GM12892 (cell line): ENCODE data around the gene ARHGEF16.

Experiments
- DNase-seq: peaks from one replicate; pipeline ENCODE4 v3.0.0; 2011; ENCODE audit not compliant: insufficient read length
- FAIRE-seq: peaks from 2 replicates; lab custom pipeline; 2011; peaks lifted over from hg19 to GRCh38; lab: Jason Lieb, UNC
- POLR2A ChIP-seq: IDR thresholded peaks from 2 replicates; pipeline ENCODE4 v1.6.1; 2011; ENCODE audit warnings: low read depth, low read length, control low read depth
- POLR2AphosphoS5 ChIP-seq: IDR thresholded peaks from 2 replicates; pipeline ENCODE4 v1.6.1; 2011; ENCODE audit warnings: low read depth, low read length, control low read depth
- TAF1 ChIP-seq: IDR thresholded peaks from 2 replicates; pipeline ENCODE4 v1.6.1; 2011; ENCODE audit warnings: low read depth, mild to moderate bottlenecking, control low read depth, low read length, borderline replicate concordance

ARHGEF16 gene

DNA sequence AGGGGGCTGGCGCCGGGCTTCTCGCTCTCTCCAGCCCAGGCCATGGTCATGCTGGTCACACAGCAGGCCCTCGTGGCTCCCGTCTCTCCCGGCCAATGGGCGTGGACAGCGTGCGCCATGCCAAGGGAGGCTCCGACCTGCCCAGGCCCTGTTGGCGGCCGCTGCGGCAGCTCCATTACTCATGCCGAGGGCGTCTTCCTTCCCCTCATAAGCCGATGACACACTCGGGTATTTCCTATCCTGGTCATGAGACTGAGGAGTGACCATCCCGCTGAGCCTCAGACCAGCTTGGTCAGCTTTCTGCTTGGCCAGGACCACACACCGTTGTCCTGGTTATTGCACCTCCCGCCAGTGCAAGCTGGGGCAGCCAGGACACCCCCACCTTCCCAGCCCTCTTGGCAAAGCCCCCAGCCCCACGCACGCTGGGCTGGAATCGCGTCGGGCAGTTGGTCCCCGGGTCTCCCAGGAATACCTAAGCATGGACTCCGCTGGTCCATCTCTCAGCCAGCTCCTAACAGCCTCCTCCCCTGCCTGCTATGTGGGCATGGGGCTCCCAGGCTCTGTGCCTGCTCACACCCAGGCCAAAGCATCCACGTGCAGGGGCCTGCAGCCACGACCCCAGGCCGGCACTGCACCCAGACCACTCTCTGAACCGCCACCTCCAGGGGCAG, 49.8 kb downstream of the ARHGEF16 start:
- no peak for TF ChIP-seq POLR2A
- TF ChIP-seq POLR2AphosphoS5: no peak
- TF ChIP-seq TAF1: no peak
- no peak for FAIRE-seq
- no peak for DNase-seq

DNA sequence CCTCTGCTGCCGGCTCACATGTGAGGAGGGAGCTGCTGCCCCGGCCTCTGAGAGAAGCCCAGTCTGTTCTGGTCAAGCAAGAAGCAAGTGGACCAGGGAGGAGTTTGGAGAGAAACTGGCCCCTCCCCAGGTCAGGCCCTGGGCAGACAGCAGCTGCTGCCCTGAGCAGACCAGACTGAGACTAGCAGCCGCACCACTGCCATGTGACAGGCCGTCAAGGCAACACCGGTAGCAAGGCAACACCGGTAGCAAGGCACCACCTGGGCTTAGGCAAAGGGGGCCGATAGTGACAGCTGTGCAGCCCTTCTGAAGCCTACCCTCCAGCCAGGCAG, 50.3 kb downstream of the ARHGEF16 start:
- FAIRE-seq (no peak), DNase-seq (no peak)
- no peak for TF ChIP-seq POLR2A
- TF ChIP-seq POLR2AphosphoS5: no peak
- TF ChIP-seq TAF1: no peak

DNA sequence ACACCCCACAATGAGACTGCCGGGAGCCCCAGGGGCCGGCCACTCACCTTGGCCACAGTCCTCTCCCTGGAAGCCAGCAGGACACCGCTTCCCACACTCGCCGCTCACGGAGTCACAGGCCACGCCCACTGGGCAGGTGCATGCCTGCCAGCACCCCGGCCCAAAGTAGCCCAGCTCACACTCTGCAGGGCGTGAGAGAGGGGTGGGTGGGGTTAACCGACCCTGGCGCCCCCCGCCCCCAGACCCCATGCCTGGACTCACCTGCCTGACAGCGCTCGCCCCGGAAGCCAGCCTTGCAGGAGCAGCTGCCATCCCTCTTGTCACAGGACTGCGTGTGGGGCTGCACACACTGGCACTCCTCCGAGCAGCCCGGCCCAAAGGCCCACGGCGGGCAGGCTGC, 50.7 kb downstream of the ARHGEF16 start:
- FAIRE-seq: no peak
- no peak for TF ChIP-seq POLR2AphosphoS5
- no peak for TF ChIP-seq TAF1
- no peak for TF ChIP-seq POLR2A
- DNase-seq: no peak

DNA sequence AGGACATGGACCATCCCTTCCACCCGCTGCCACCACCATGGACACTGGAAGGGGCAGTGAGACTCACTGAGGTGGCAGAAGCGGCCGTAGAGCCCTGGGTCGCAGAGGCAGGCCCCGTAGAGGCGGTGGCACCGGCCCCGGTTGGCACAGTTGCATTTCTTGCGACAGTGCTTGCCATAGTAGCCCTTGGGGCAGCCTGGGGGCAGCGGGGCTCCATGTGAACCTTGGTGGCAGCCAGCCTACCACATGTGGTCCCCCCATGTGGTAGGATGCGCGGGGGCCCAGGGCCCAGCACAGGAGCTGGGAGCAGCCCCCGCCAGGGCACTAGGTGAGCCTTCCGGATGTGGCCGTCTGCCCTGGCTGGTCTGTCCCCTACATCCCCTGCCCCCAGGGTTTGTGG, 51.6 kb downstream of the ARHGEF16 start:
- FAIRE-seq (no peak), DNase-seq (no peak)
- no peak for TF ChIP-seq TAF1
- TF ChIP-seq POLR2AphosphoS5: no peak
- TF ChIP-seq POLR2A: no peak

DNA sequence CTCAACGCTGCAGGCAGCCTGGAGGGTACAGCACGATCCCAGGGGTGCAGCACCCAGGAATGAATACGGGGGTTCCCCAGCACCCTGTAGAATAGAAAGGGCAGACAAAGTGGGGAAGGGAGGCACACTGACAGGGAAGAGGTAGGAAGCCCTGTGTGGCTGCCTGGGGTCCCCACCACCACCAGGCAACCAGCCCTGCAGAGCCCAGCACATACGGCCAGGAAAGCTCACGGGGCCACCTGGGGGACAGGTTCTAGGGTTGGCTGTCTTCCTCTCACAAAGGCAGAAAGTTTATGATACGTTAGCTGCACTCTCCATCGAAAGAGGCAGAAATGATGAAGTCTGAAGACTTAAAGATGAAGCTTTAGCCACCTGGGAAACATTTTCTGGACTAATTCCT, 52.5 kb downstream of the ARHGEF16 start:
- TF ChIP-seq TAF1 (no peak), POLR2A (no peak), POLR2AphosphoS5 (no peak)
- DNase-seq: no peak
- FAIRE-seq: no peak

DNA sequence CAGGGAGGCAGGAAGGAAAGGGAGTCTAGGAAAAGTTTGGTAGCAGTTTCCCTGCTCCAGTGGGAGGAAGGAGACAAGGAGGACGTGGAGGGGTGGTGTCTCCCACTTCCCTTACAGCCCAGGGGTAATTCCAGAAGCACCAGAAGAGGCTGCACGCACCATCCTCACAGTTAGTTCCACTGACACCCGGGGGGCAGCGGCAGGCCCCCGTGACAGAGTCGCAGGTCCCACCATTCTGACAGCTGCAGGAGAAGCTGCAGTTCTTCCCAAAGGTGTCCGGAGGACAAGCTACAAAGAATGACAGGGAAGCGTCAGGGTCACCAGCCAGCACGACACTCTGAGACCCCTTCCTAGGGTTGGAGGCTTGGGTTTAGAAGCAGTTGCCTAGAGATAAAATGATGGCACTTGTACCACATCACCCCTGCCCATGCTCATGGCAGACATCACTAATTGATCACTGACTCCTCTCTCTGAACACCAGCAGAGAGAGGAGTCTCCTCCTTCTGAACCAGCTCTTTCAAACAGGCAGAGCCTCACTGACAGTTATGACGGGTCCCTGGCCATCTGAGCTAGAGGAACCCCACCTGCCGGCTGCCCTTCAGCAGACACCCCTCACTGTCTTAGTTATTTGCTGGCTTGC, 53.3 kb downstream of the ARHGEF16 start:
- DNase-seq (no peak), FAIRE-seq (no peak)
- TF ChIP-seq TAF1: no peak
- TF ChIP-seq POLR2AphosphoS5: no peak
- TF ChIP-seq POLR2A: no peak

DNA sequence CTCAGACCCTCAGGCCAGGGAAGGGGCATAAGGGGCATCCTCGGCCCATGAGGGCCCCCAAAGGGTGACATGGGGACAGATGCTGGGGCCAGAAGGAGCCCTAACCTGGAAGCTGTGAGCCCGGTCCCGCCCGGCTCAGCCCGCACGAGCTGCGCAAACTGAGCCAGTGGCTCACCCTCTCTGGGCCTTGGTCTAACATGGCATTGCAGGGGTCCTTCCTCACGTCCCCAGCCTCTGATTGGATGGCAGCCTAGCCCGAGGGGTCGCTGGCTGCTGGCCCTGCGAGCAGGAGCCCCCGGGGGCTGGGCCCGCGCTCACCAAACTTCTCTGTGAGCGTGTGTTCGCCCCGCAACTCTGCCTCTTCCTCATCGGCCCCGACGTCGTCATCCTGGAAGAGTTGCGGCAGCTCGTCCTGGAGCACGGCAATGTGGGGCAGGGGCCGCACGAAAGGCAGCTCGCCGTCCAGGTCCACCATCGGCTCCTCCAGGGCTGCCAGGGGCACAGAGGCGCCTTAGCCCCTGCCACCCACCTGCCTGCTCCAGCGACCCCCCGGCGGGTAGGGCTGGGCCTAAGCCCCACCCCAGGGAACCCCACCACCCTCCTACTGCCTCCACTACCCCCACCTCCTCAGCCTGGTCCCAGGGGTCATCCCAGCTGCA, 54.4 kb downstream of the ARHGEF16 start:
- FAIRE-seq (no peak), DNase-seq (no peak)
- TF ChIP-seq POLR2AphosphoS5 (no peak), POLR2A (no peak), TAF1 (no peak)

DNA sequence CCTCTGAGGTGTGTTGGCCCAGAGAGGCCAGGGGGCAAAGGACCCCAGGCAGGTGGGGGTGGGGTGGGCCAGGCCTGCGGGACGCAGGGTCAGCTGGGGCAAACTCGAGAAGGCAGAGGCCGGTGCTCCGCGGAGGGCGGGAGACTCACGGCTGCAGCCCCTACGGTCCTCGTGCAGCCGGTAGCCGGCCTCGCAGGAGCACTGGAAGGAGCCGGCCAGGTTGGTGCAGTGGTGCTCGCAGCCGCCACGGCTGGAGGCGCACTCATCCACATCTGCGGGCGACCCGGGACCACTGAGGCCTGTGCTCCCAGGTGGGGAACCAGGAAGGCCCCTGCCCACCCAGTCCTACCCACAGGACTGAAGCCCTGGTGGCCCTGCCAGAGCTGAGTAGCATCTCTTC, 55.3 kb downstream of the ARHGEF16 start:
- DNase-seq (no peak), FAIRE-seq (no peak)
- TF ChIP-seq TAF1: no peak
- no peak for TF ChIP-seq POLR2AphosphoS5
- no peak for TF ChIP-seq POLR2A

DNA sequence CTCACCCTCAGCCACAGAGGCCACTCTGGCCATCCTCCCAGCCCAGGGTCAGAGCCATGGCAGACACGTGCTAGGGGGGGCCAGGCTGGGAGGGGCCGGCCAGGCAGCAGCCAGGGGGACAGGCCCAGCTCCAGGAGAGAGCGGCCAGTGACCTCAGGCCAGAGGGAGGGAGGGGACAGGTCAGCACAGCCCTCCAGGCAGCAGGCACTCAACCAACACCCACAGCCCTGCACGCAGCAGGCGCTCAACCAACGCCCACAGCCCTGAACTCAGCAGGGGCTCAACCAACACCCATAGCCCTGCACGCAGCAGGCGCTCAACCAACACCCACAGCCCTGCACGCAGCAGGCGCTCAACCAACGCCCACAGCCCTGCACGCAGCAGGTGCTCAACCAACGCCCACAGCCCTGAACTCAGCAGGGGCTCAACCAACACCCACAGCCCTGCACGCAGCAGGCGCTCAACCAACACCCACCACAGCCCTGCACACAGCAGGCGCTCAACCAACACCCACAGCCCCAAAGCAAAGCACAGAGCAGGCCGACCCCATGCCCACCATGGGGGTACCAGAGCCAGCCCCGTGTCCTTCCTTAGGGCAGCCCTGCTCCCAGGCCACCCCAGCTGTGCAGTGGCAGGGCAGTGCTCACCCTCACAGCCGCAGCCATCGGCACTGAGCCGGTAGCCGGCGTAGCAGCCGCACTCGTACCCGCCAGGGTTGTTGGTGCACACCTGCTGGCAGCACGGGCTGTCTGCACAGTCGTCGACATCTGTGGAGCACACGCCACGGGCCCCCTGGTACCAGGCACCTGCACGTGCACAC, 55.9 kb downstream of the ARHGEF16 start:
- TF ChIP-seq POLR2A: no peak
- no peak for TF ChIP-seq TAF1
- TF ChIP-seq POLR2AphosphoS5: no peak
- FAIRE-seq (no peak), DNase-seq (no peak)

DNA sequence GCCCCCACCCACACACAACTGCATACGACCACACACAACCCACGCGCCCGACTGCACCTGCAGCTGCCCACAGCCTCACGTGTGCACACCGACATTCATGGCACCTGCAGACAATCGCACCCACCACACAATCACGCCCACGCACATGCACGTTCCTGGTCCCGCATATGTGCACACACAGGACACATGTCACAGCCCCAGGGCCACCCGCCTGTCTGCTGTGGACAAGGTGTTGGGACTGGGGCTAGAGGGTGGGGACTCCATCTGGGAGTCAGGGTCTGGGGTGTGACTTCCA, 56.4 kb downstream of the ARHGEF16 start:
- TF ChIP-seq POLR2A: no peak
- TF ChIP-seq TAF1: no peak
- no peak for TF ChIP-seq POLR2AphosphoS5
- FAIRE-seq (no peak), DNase-seq (no peak)

DNA sequence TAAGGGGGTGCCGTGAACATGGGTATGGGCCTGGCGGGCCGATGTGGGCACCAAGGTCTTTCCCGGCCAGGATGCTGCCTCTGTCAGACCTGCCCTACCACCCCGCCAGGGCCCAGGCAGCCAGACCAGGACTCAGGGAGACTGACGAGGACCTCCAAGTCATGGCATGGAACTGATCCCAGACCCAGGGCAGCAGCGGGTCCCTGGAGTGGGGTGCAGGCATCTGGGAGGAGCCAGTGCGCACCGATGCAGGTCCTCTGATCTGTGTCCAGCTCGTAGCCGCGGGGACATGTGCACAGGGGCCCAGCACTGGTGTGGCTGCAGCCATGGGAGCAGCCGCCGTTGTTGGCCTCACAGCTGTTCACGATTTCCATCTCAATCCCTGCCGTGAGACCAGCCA, 56.8 kb downstream of the ARHGEF16 start:
- TF ChIP-seq POLR2A: no peak
- TF ChIP-seq TAF1: no peak
- no peak for TF ChIP-seq POLR2AphosphoS5
- FAIRE-seq: no peak
- no peak for DNase-seq

DNA sequence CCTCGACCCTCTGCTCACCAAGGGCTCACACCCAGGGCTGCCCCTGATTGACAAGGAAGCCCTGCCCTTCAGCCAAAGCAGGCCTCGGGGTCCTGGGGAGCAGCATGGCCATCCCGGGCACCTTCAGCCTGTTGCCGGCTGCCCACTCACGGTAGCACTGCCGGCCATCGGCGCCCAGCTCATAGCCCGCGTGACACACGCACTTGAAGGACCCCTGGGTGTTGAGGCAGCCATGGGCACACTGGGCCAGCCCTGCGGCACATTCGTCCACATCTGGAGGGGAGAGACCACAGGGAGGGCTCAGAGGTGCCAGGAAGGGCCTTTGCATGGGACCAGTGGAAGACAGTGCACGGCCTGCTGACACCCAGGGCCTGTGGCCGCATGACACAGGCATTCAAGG, 57.4 kb downstream of the ARHGEF16 start:
- no peak for FAIRE-seq
- TF ChIP-seq POLR2AphosphoS5 (no peak), POLR2A (no peak), TAF1 (no peak)

More for the DNA sequence above, 57.4 kb downstream of the ARHGEF16 start:
- DNase-seq: no peak
